WTC11 (cell line): ENCODE measurements around the gene CNTN5. TPM values are rescaled to one million over a fixed set of nuclear protein-coding genes. Genes with fewer than 3 reads are reported as not detected.

ENCODE experiments used
- ATAC-seq: fragments of 200-7000 bp; cut with Tn5 transposase; 2 replicates; pipeline ENCODE4 v1.10.0; 2021; ENCODE audit warnings: mild to moderate bottlenecking, moderate library complexity
- CTCF ChIA-PET: fragments of 300-600 bp; sonication (Branson Sonifier 250); formaldehyde crosslinking; loops from one replicate; lab custom pipeline; 2021; ENCODE audit warnings: antibody characterized with exemption; lab: Charles Lee
- POLR2A ChIA-PET: fragments of 350-600 bp; sonication (Branson Sonifier 250); formaldehyde crosslinking; loops from one replicate; lab custom pipeline; 2021; ENCODE audit warnings: antibody characterized with exemption; lab: Charles Lee
- DNase-seq: peaks from one replicate; pipeline ENCODE4 v3.0.0; 2021; ENCODE audit warnings: low spot score
- H3K27ac Mint-ChIP-seq: 2 replicates; pipeline ENCODE4 v1.8.0; 2021; ENCODE audit warnings: mixed read lengths
- H3K27me3 Mint-ChIP-seq: 2 replicates; pipeline ENCODE4 v1.8.0; 2021; ENCODE audit warnings: low read depth, mild to moderate bottlenecking, moderate library complexity, mixed read lengths
- H3K36me3 Mint-ChIP-seq: 2 replicates; pipeline ENCODE4 v1.8.0; 2021; ENCODE audit warnings: mixed read lengths
- H3K4me1 Mint-ChIP-seq: 2 replicates; pipeline ENCODE4 v1.8.0; 2022; ENCODE audit warnings: mixed read lengths
- H3K4me3 Mint-ChIP-seq: 2 replicates; pipeline ENCODE4 v1.8.0; 2021; ENCODE audit warnings: mild to moderate bottlenecking, moderate library complexity, mixed read lengths
- H3K9me3 Mint-ChIP-seq: 2 replicates; pipeline ENCODE4 v1.8.0; 2021; ENCODE audit warnings: mixed read lengths
- CREB1 ChIP-seq: sonication (generic); formaldehyde crosslinking; IDR thresholded peaks from 2 replicates; pipeline ENCODE4 v1.8.0; 2023; ENCODE audit warnings: mild to moderate bottlenecking, missing genetic modification reagents
- ESRRA ChIP-seq: sonication (generic); formaldehyde crosslinking; IDR thresholded peaks from 2 replicates; pipeline ENCODE4 v1.8.1; 2022; ENCODE audit warnings: mild to moderate bottlenecking, missing genetic modification reagents, borderline replicate concordance
- FOXP1 ChIP-seq: sonication (generic); formaldehyde crosslinking; IDR thresholded peaks from 2 replicates; pipeline ENCODE4 v1.8.0; 2022; ENCODE audit warnings: missing genetic modification reagents, mild to moderate bottlenecking, moderate library complexity, borderline replicate concordance
- JAZF1 ChIP-seq: fragments of 250-450 bp; sonication (Bioruptor Pico); IDR thresholded peaks from 2 replicates; pipeline ENCODE4 v1.9.0; 2021; ENCODE audit warnings: moderate library complexity, mild to moderate bottlenecking, inconsistent platforms
- NFE2L1 ChIP-seq: sonication (generic); formaldehyde crosslinking; IDR thresholded peaks from 2 replicates; pipeline ENCODE4 v1.8.1; 2023; ENCODE audit warnings: missing genetic modification reagents
- RORB ChIP-seq: fragments of 250-450 bp; sonication (Bioruptor Pico); IDR thresholded peaks from 2 replicates; pipeline ENCODE4 v1.9.0; 2021; ENCODE audit warnings: mild to moderate bottlenecking
- SMAD4 ChIP-seq: sonication (generic); formaldehyde crosslinking; IDR thresholded peaks from 2 replicates; pipeline ENCODE4 v1.8.0; 2022; ENCODE audit warnings: mild to moderate bottlenecking, missing genetic modification reagents
- SP1 ChIP-seq: sonication (generic); formaldehyde crosslinking; conservative IDR thresholded peaks from 2 replicates; pipeline ENCODE4 v1.8.1; 2022; ENCODE audit warnings: missing genetic modification reagents
- TEAD4 ChIP-seq: sonication (generic); formaldehyde crosslinking; IDR thresholded peaks from 2 replicates; pipeline ENCODE4 v1.8.0; 2022; ENCODE audit warnings: mild to moderate bottlenecking, missing genetic modification reagents
- ZNF138 ChIP-seq: sonication (generic); formaldehyde crosslinking; conservative IDR thresholded peaks from 2 replicates; pipeline ENCODE4 v1.8.1; 2022; ENCODE audit warnings: mild to moderate bottlenecking, moderate library complexity, missing genetic modification reagents
- ZNF232 ChIP-seq: sonication (generic); formaldehyde crosslinking; IDR thresholded peaks from 2 replicates; pipeline ENCODE4 v1.8.0; 2022; ENCODE audit warnings: mild to moderate bottlenecking, missing genetic modification reagents
- ZNF317 ChIP-seq: sonication (generic); formaldehyde crosslinking; IDR thresholded peaks from 2 replicates; pipeline ENCODE4 v1.8.1; 2023; ENCODE audit warnings: low read depth, mild to moderate bottlenecking, moderate library complexity, missing genetic modification reagents, borderline replicate concordance
- ZNF425 ChIP-seq: fragments of 250-450 bp; sonication (Bioruptor Pico); conservative IDR thresholded peaks from 2 replicates; pipeline ENCODE4 v1.9.0; 2021; ENCODE audit warnings: mild to moderate bottlenecking
- ZSCAN18 ChIP-seq: fragments of 250-450 bp; sonication (Bioruptor Pico); IDR thresholded peaks from 2 replicates; pipeline ENCODE4 v2.1.2; 2022; ENCODE audit warnings: mild to moderate bottlenecking, moderate library complexity
- total RNA-seq: library from RNA; stranded (reverse); gene quantifications from 3 replicates; pipeline ENCODE4 v1.2.3, GENCODE V29; 2021
- TF ChIP-seq, protein P1 (sequence below): fragments of 250-450 bp; sonication (Bioruptor Pico); IDR thresholded peaks from 2 replicates; pipeline ENCODE4 v1.8.0; 2021; ENCODE audit warnings: mild to moderate bottlenecking
- TF ChIP-seq, protein P2 (sequence below): fragments of 250-450 bp; sonication (Bioruptor Pico); IDR thresholded peaks from 2 replicates; pipeline ENCODE4 v1.9.0; 2021; ENCODE audit warnings: mild to moderate bottlenecking, borderline replicate concordance

Gene CNTN5
- total RNA-seq, 1 experiment from 2014 or later: 0.07 TPM

- no peak for ATAC-seq
- POLR2A ChIA-PET: no interaction called here
- DNase-seq: no peak
- Mint-ChIP-seq H3K27me3 (no peaks in the 10 kb centered on the region), H3K4me1 (no peaks in the 10 kb centered on the region), H3K4me3 (no peak overlapping the region), H3K9me3 (no peaks in the 10 kb centered on the region), H3K27ac (no peak overlapping the region), H3K36me3 (no peaks in the 10 kb centered on the region)
- CTCF ChIA-PET: no interaction called here
- TF ChIP-seq CREB1: no peak
- no peak for TF ChIP-seq JAZF1 (CRISPR knock-in tag)
- TF ChIP-seq RORB: no peak
- TF ChIP-seq ZSCAN18 (CRISPR knock-in tag): no peak
- no peak for TF ChIP-seq ZNF425 (CRISPR knock-in tag)
- no peak for TF ChIP-seq SP1 (CRISPR knock-in tag)
These were observed 236.4 kb downstream of the CNTN5 start for GRCh38 chr11:99257131-99257530.

DNA sequence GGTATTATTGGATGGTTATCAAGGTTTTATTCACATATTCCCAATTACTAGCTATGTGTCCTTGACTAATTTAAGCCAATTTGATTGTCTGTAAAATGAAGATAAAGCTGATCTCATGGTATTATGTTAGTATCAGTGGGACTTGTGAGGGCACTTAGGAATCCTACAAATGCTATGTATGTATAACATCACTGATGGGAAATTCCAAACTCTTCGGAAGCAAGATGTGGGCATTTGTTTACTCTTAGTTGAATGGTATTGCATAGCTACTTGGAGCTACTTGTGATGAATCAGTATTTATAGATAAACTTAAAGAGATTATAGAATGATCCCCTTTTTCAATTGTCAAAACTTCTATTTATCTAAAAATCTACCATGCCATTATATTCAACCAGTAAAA is 239.9 kb downstream of the CNTN5 start:
- no peaks in the 10 kb centered on the region for H3K36me3 Mint-ChIP-seq
- DNase-seq (no peak), ATAC-seq (peak; percentile 60)
- CTCF ChIA-PET: no interaction called here
- TF ChIP-seq, protein P1, sequence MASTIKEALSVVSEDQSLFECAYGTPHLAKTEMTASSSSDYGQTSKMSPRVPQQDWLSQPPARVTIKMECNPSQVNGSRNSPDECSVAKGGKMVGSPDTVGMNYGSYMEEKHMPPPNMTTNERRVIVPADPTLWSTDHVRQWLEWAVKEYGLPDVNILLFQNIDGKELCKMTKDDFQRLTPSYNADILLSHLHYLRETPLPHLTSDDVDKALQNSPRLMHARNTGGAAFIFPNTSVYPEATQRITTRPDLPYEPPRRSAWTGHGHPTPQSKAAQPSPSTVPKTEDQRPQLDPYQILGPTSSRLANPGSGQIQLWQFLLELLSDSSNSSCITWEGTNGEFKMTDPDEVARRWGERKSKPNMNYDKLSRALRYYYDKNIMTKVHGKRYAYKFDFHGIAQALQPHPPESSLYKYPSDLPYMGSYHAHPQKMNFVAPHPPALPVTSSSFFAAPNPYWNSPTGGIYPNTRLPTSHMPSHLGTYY (CRISPR knock-in tag): no peak
- TF ChIP-seq ZNF232 (CRISPR knock-in tag): no peak
- no peak overlapping the region for H3K4me3 Mint-ChIP-seq
- H3K27me3 Mint-ChIP-seq: no peaks in the 10 kb centered on the region
- POLR2A ChIA-PET: no interaction called here
- no peaks in the 10 kb centered on the region for H3K9me3 Mint-ChIP-seq
- H3K27ac Mint-ChIP-seq: no peak overlapping the region
- no peaks in the 10 kb centered on the region for H3K4me1 Mint-ChIP-seq

DNA sequence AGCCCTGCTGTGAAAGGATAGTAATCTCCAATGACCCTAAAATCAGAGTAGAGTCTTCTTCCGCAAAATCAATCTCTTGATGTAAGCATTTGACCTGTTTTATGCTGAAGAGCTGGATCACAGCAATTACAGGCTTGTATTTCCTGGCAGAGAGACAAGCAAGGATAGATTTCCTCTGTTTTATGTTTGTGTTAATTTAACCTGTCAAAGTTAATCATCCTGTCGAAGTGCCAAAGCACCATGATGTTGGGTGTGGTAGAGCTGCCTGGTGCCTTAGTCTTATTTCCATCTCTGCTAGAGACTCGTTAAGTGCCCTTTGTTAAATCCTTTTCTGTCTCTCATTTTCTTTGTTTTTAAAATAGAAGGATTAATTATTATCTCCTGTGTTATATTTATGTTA is 248.1 kb downstream of the CNTN5 start:
- no peak overlapping the region for H3K4me3 Mint-ChIP-seq
- ChIA-PET POLR2A (no interaction called here), CTCF (no interaction called here)
- H3K4me1 Mint-ChIP-seq: peaks cover 15% of the 10 kb centered on the region
- no peaks in the 10 kb centered on the region for H3K36me3 Mint-ChIP-seq
- no peak for TF ChIP-seq ZNF138 (CRISPR knock-in tag)
- TF ChIP-seq, protein P2, sequence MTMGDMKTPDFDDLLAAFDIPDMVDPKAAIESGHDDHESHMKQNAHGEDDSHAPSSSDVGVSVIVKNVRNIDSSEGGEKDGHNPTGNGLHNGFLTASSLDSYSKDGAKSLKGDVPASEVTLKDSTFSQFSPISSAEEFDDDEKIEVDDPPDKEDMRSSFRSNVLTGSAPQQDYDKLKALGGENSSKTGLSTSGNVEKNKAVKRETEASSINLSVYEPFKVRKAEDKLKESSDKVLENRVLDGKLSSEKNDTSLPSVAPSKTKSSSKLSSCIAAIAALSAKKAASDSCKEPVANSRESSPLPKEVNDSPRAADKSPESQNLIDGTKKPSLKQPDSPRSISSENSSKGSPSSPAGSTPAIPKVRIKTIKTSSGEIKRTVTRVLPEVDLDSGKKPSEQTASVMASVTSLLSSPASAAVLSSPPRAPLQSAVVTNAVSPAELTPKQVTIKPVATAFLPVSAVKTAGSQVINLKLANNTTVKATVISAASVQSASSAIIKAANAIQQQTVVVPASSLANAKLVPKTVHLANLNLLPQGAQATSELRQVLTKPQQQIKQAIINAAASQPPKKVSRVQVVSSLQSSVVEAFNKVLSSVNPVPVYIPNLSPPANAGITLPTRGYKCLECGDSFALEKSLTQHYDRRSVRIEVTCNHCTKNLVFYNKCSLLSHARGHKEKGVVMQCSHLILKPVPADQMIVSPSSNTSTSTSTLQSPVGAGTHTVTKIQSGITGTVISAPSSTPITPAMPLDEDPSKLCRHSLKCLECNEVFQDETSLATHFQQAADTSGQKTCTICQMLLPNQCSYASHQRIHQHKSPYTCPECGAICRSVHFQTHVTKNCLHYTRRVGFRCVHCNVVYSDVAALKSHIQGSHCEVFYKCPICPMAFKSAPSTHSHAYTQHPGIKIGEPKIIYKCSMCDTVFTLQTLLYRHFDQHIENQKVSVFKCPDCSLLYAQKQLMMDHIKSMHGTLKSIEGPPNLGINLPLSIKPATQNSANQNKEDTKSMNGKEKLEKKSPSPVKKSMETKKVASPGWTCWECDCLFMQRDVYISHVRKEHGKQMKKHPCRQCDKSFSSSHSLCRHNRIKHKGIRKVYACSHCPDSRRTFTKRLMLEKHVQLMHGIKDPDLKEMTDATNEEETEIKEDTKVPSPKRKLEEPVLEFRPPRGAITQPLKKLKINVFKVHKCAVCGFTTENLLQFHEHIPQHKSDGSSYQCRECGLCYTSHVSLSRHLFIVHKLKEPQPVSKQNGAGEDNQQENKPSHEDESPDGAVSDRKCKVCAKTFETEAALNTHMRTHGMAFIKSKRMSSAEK (CRISPR knock-in tag): no peak
- no peak overlapping the region for H3K27ac Mint-ChIP-seq
- no peak; the same call in 1 of the 2 replicates for ATAC-seq
- H3K27me3 Mint-ChIP-seq: no peaks in the 10 kb centered on the region
- DNase-seq: no peak
- H3K9me3 Mint-ChIP-seq: no peaks in the 10 kb centered on the region

DNA sequence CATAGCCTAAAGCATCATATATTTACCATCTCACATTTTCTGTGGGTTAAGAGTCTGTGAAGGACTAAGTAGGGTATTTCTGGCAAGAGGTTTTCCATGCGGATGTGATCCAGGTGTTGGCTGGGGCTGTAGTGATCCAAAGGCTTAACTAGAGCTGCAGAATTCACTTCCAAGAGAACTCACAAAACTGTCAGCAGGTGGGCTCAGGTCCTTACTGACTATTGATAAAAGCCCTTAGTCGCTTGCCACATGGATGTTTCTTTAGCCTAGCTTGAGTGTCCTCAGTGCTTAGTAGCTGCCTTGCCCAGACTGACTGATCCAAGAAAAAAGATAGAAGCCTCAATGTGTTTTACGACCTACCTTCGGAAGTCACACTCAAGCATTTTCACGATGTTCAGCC is 250.8 kb downstream of the CNTN5 start:
- no peak overlapping the region for H3K27ac Mint-ChIP-seq
- H3K9me3 Mint-ChIP-seq: no peaks in the 10 kb centered on the region
- no peaks in the 10 kb centered on the region for H3K36me3 Mint-ChIP-seq
- H3K4me3 Mint-ChIP-seq: no peak overlapping the region
- DNase-seq (peak; percentile 45), ATAC-seq (peak; percentile 99)
- no peaks in the 10 kb centered on the region for H3K27me3 Mint-ChIP-seq
- ChIA-PET POLR2A (no interaction called here), CTCF (no interaction called here)
- peaks cover 15% of the 10 kb centered on the region for H3K4me1 Mint-ChIP-seq
- TF ChIP-seq NFE2L1 (CRISPR knock-in tag) (no peak), ZNF425 (CRISPR knock-in tag) (no peak), TEAD4 (CRISPR knock-in tag) (no peak), ZNF317 (CRISPR knock-in tag) (no peak), ESRRA (no peak), CREB1 (no peak), SMAD4 (CRISPR knock-in tag) (no peak), FOXP1 (CRISPR knock-in tag) (no peak)
